OCI-LY1 (cell line): ENCODE data around the gene SLCO4A1.

Source experiments
- H2AFZ ChIP-seq: fragments of 200-600 bp; sonication (generic), shearing (Covaris generic); 2 replicates; pipeline ENCODE4 v1.6.0; 2014; ENCODE audit warnings: antibody characterized with exemption, mild to moderate bottlenecking, low read length
- H3F3A ChIP-seq: fragments of 200-600 bp; sonication (generic), shearing (Covaris generic); 2 replicates; pipeline ENCODE4 v1.6.0; 2014; ENCODE audit warnings: mild to moderate bottlenecking, antibody characterized with exemption, low read length, moderate library complexity; ENCODE audit not compliant: insufficient read depth
- H3K27ac ChIP-seq: fragments of 200-600 bp; sonication (generic); 2 replicates; pipeline ENCODE4 v1.5.1; 2014; ENCODE audit warnings: low read length, mixed run types, mild to moderate bottlenecking, low read depth; ENCODE audit not compliant: poor library complexity, severe bottlenecking
- H3K27me3 ChIP-seq: fragments of 200-600 bp; sonication (generic); 2 replicates; pipeline ENCODE4 v1.6.0; 2014; ENCODE audit warnings: antibody characterized with exemption, mild to moderate bottlenecking, low read length, moderate library complexity; ENCODE audit not compliant: insufficient read depth
- H3K36me3 ChIP-seq: fragments of 200-600 bp; sonication (generic); 2 replicates; pipeline ENCODE4 v1.6.1; 2014; ENCODE audit warnings: mild to moderate bottlenecking, antibody characterized with exemption, low read length, moderate library complexity, mixed read lengths; ENCODE audit not compliant: insufficient read depth
- H3K4me1 ChIP-seq: fragments of 200-600 bp; sonication (generic); 2 replicates; pipeline ENCODE4 v1.5.1; 2014; ENCODE audit warnings: mild to moderate bottlenecking, low read length, moderate library complexity; ENCODE audit not compliant: insufficient read depth, severe bottlenecking
- H3K4me2 ChIP-seq: fragments of 200-600 bp; sonication (generic), shearing (Covaris generic); 2 replicates; pipeline ENCODE4 v1.6.1; 2014; ENCODE audit warnings: low read length
- H3K4me3 ChIP-seq: fragments of 200-600 bp; sonication (generic); 2 replicates; pipeline ENCODE4 v1.5.1; 2014; ENCODE audit warnings: low read length, low read depth, mild to moderate bottlenecking, mixed read lengths; ENCODE audit not compliant: poor library complexity, severe bottlenecking
- H3K79me2 ChIP-seq: fragments of 200-600 bp; shearing (Covaris generic); 2 replicates; pipeline ENCODE4 v1.6.1; 2016; ENCODE audit warnings: mixed run types, low read length, mixed read lengths; ENCODE audit not compliant: insufficient read depth
- H3K9ac ChIP-seq: fragments of 200-600 bp; sonication (generic), shearing (Covaris generic); 2 replicates; pipeline ENCODE4 v1.6.1; 2014; ENCODE audit warnings: mild to moderate bottlenecking, low read length, mixed read lengths
- H3K9me2 ChIP-seq: fragments of 200-600 bp; sonication (generic), shearing (Covaris generic); 2 replicates; pipeline ENCODE4 v1.6.1; 2014; ENCODE audit warnings: low read depth, mild to moderate bottlenecking, low read length, mixed read lengths
- H3K9me3 ChIP-seq: fragments of 200-600 bp; shearing (Covaris generic); 2 replicates; pipeline ENCODE4 v1.6.1; 2014; ENCODE audit warnings: low read length, mixed read lengths
- H4K20me1 ChIP-seq: fragments of 200-600 bp; sonication (generic), shearing (Covaris generic); 2 replicates; pipeline ENCODE4 v1.6.0; 2016; ENCODE audit warnings: mild to moderate bottlenecking, low read length; ENCODE audit not compliant: insufficient read depth
- EZH2 ChIP-seq: fragments of 200-600 bp; sonication (generic), shearing (Covaris generic); IDR thresholded peaks from 2 replicates; pipeline ENCODE4 v1.8.0; 2017; ENCODE audit warnings: borderline replicate concordance, mixed run types, mild to moderate bottlenecking, antibody characterized with exemption, low read length, moderate library complexity, mixed read lengths
- TF ChIP-seq, protein P1 (sequence below): fragments of 200-600 bp; sonication (generic), shearing (Covaris generic); IDR thresholded peaks from 2 replicates; pipeline ENCODE4 v1.5.1; 2017; ENCODE audit warnings: mild to moderate bottlenecking, antibody characterized with exemption, low read length, moderate library complexity, mixed read lengths

The SLCO4A1 gene

DNA sequence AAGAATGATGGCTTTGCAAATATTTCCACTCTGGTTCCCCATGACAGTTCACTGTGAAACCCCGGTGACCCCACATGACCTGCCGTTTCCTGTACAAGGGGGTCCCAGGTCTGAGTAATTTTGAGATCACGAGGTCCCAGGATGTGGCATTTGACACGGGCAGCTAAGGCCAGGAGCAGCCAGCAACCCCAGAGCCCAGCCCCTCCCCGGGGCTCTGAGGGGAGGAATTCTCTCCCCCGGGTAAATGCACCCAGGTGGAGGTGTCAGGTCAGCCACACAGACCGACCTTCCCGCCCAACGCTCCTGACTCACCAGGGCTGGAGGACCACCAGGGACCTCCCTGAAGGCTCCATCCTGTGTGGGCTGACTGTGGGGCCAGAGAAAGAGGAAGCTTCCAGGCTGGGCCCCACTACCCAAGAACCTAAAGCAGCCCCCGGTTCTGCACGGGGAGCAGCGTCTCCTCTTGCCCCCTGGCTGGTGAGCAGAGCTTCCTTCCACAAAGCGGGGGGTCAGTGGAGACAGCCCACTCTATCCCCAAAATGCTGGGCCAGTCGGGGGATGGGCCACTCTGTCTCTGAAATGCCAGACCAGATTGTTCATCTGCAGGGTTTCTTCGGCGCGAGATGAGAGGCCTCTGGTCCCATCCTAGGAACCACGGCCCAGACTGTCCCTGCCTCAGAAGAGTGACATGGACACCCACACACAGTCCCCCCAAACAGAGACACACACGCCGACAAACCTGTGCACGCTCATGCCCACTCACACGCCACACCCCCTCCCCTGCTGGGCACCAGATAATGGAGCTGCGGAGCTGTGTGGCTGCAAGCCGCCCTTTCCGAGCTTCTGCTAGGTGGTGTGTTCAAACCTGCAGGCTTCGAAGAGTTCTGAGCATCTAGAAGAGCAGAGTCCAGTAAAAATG lies 23.4 kb upstream of the SLCO4A1 start:
- H3K4me1 ChIP-seq, result peaks cover 9% of the 10 kb centered on the region
- TF ChIP-seq, protein P1, sequence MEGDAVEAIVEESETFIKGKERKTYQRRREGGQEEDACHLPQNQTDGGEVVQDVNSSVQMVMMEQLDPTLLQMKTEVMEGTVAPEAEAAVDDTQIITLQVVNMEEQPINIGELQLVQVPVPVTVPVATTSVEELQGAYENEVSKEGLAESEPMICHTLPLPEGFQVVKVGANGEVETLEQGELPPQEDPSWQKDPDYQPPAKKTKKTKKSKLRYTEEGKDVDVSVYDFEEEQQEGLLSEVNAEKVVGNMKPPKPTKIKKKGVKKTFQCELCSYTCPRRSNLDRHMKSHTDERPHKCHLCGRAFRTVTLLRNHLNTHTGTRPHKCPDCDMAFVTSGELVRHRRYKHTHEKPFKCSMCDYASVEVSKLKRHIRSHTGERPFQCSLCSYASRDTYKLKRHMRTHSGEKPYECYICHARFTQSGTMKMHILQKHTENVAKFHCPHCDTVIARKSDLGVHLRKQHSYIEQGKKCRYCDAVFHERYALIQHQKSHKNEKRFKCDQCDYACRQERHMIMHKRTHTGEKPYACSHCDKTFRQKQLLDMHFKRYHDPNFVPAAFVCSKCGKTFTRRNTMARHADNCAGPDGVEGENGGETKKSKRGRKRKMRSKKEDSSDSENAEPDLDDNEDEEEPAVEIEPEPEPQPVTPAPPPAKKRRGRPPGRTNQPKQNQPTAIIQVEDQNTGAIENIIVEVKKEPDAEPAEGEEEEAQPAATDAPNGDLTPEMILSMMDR, result no peak
- no peak for TF ChIP-seq EZH2
- H3K9me3 ChIP-seq, result no peaks in the 10 kb centered on the region
- H3K27me3 ChIP-seq, result peaks cover 7% of the 10 kb centered on the region; the same call in 1 of the 2 replicates
- H3K36me3 ChIP-seq, result no peaks in the 10 kb centered on the region
- H4K20me1 ChIP-seq, result no peaks in the 10 kb centered on the region
- no peak overlapping the region for H3K27ac ChIP-seq
- H3K79me2 ChIP-seq, result no peaks in the 10 kb centered on the region
- no peak overlapping the region for H3K4me2 ChIP-seq
- H3K9me2 ChIP-seq, result no peaks in the 10 kb centered on the region
- no peak overlapping the region for H3K4me3 ChIP-seq
- no peak overlapping the region for H3K9ac ChIP-seq
- no peak overlapping the region for H2AFZ ChIP-seq
- H3F3A ChIP-seq, result no peaks in the 10 kb centered on the region

DNA sequence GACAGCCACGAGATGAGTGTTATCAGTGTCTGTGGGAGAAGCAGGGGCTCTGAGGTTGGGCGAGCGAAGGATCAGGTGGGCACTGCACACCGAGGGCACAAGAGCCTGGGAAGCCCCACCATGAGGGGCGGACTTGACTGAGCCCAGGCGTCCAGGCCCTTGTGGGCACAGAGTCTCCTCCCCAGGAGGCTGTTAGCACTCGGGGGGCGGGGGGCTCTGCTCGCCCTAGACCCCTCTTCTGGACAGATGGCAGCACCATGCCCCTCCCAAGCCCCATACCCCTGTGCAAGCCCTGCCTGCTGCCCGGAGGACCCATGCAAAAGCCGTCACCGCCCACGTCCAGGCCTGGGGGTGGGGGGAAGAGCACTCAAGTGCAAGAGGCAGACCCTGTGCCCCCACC lies 21.7 kb upstream of the SLCO4A1 start:
- no peak overlapping the region for H3K4me2 ChIP-seq
- peaks cover 19% of the 10 kb centered on the region for H3K4me1 ChIP-seq
- no peaks in the 10 kb centered on the region for H3F3A ChIP-seq
- no peak overlapping the region for H3K27ac ChIP-seq
- H3K36me3 ChIP-seq, result no peaks in the 10 kb centered on the region
- no peaks in the 10 kb centered on the region for H4K20me1 ChIP-seq
- no peaks in the 10 kb centered on the region for H3K9me3 ChIP-seq
- no peaks in the 10 kb centered on the region; the same call in 1 of the 2 replicates for H3K27me3 ChIP-seq
- TF ChIP-seq, protein P1, result no peak
- TF ChIP-seq EZH2, result no peak
- H3K9ac ChIP-seq, result no peak overlapping the region
- no peak overlapping the region for H3K4me3 ChIP-seq
- no peaks in the 10 kb centered on the region for H3K9me2 ChIP-seq
- H2AFZ ChIP-seq, result no peak overlapping the region
- H3K79me2 ChIP-seq, result no peaks in the 10 kb centered on the region

DNA sequence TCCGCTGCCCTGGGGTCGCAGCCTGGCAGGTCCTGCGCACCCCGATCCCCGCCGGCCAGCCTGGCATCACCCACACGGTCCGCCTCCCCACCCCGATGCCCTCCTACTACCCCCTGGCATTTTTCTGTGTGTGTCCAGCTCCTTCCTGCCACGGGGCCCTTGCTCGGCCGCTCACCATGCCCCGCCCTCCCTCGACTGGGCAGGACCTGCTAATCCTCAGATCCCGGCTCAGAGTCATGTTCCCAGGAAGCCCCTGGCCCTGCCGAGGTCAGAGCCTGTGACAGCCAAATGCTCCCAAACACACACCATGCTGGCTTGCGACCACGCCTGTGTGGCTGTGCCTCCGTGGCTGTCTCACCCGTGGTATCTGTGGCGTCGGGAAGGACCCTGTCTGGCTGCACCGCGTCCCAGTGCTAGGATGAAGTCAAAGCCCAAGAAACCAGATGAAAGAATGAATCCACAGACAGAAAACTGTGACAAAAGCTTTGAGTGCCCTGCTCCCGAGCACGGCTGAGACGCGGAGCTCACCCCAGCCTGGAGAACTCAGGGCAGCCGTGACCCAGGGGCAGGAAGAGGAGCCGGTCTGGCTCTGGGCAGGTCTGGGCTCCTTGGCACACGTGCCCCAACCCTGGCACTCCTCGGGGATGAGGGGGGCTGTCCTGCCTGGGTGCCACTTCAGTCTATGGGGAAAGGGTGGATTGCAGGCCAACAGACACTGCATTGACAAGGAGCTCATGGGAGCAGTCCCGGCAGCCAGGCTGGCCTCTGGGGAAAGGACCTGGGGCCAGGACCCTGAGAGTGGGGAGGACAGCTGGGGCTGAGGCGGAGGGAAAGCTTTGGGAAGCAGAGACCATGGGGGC lies 20.8 kb upstream of the SLCO4A1 start:
- Histone ChIP-seq H3K9me2 (no peaks in the 10 kb centered on the region), H3K36me3 (no peaks in the 10 kb centered on the region), H3K4me2 (no peak overlapping the region), H2AFZ (no peak overlapping the region), H3K4me1 (peaks cover 19% of the 10 kb centered on the region), H3K79me2 (no peaks in the 10 kb centered on the region), H3K4me3 (no peak overlapping the region), H3K27ac (no peak overlapping the region), H3K9ac (no peak overlapping the region), H3K9me3 (no peaks in the 10 kb centered on the region), H3K27me3 (no peaks in the 10 kb centered on the region; the same call in 1 of the 2 replicates), H3F3A (no peaks in the 10 kb centered on the region), H4K20me1 (no peaks in the 10 kb centered on the region)
- no peak for TF ChIP-seq EZH2
- TF ChIP-seq, protein P1, result no peak
